H7 (cell line): ENCODE data around the gene NEU4. TPM values are rescaled to one million over a fixed set of nuclear protein-coding genes. Genes with fewer than 3 reads are reported as not detected.
A peak's percentile ranks its signal among the peaks of the same experiment; 100 is the strongest.
"Not testable (repeated sequence)": the region's sequence is repeated elsewhere in the genome, so short reads cannot be mapped to it uniquely, and the experiment has no call there.

Experiments
- DNase-seq: peaks from one replicate; pipeline ENCODE4 v3.0.0; 2012
- H3K27me3 ChIP-seq: 2 replicates; pipeline ENCODE4 v1.6.0; 2011; ENCODE audit warnings: mild to moderate bottlenecking, low read length; ENCODE audit not compliant: control insufficient read depth, insufficient read depth
- H3K36me3 ChIP-seq: replicated peaks from 2 replicates; pipeline ENCODE4 v1.5.1; 2011; ENCODE audit warnings: low read length; ENCODE audit not compliant: control insufficient read depth, insufficient read depth
- H3K4me3 ChIP-seq: 2 replicates; pipeline ENCODE4 v1.5.1; 2011; ENCODE audit warnings: low read depth, mild to moderate bottlenecking, control low read depth, low read length, moderate library complexity; ENCODE audit not compliant: insufficient read depth
- total RNA-seq: library from RNA; depleted of rRNA; stranded (reverse); fragments of >200 nt; shearing (Covaris generic); gene quantifications from 2 replicates; pipeline ENCODE4 v1.2.3, GENCODE V29; 2014

The NEU4 gene
- total RNA-seq, 1 experiment from 2014 or later = not detected

DNA sequence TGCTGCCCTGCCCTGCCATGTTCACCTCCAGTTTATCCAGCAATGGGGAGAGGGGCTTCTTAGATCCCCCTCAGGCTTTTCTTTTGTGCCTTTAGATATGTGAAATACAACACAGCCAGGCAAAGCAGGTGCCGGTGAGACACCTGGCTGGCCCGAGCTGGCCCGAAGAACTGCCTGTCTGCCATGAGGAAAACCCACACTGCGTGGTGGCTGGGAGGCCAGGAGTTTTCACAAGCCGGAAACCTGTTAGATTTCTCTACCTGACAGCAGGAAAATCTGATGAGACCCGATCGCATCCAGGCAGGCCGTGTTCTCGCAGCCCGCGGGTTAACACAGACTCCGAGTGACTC, 38.1 kb upstream of the NEU4 start:
- Histone ChIP-seq H3K36me3 (no peaks in the 10 kb centered on the region), H3K27me3 (no peaks in the 10 kb centered on the region), H3K4me3 (no peak overlapping the region)
- DNase-seq = no peak

DNA sequence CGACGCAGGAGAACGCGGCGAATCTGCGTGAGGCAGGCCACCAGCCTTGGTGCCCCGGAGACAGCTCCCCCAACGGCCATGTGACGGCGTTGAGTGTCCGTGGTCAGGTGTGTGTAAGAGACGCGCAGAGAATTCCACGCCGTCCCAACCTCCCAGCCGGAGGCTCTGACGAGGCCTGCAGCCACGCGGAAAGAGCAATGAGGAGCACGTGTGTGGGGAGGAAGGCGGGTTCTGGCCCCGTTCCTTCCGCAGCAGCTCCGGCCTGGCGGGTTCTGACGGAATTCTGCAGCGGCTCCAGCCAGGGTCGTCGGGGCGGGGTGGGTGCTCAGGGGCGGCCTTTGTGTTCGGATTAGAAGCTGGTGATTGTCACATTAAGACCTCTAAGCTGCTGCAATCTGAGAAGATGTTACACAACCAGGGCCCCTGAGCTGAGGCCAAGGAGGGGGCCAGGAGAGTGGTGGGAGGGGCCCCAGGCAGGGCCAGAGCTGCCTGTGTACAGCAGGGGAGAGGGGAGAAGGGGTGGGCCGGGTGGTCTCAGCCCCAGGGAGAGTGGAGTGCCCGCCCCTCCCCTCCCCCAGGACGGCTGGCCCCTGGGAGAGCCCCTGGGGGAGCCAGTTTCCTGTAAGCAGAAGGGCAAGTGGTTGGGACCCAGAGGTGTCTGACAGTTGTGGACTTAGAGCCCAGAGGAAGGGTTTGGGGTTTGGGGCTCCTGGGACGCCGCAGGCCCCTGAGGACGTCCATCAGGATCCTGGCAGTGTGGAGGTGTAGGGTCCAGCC, 37.5 kb upstream of the NEU4 start:
- no peaks in the 10 kb centered on the region for H3K36me3 ChIP-seq
- no peak overlapping the region for H3K4me3 ChIP-seq
- DNase-seq = peak; percentile 88
- no peaks in the 10 kb centered on the region for H3K27me3 ChIP-seq

DNA sequence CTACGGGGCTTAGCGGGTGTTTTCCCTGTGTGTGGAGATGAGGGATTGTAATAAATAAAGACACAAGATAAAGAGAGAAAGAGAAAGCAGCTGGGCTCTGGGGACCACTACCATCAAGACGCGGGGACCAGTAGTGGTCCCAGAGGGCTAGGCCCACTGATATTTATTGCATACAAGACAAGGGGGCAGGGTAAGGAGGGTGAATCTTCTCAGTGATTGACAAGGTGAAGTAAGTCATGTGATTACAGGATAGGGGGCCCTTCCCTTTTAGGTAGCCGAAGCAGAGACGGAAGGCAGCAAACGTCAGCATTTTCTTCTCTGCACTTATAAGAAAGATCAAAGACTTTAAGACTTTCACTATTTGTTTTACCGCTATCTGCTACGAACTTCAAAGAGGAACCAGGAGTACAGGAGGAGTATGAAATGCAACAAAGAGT, 36.9 kb upstream of the NEU4 start:
- Histone ChIP-seq H3K27me3 (no peaks in the 10 kb centered on the region), H3K4me3 (no peak overlapping the region), H3K36me3 (no peaks in the 10 kb centered on the region)
- DNase-seq = no peak

DNA sequence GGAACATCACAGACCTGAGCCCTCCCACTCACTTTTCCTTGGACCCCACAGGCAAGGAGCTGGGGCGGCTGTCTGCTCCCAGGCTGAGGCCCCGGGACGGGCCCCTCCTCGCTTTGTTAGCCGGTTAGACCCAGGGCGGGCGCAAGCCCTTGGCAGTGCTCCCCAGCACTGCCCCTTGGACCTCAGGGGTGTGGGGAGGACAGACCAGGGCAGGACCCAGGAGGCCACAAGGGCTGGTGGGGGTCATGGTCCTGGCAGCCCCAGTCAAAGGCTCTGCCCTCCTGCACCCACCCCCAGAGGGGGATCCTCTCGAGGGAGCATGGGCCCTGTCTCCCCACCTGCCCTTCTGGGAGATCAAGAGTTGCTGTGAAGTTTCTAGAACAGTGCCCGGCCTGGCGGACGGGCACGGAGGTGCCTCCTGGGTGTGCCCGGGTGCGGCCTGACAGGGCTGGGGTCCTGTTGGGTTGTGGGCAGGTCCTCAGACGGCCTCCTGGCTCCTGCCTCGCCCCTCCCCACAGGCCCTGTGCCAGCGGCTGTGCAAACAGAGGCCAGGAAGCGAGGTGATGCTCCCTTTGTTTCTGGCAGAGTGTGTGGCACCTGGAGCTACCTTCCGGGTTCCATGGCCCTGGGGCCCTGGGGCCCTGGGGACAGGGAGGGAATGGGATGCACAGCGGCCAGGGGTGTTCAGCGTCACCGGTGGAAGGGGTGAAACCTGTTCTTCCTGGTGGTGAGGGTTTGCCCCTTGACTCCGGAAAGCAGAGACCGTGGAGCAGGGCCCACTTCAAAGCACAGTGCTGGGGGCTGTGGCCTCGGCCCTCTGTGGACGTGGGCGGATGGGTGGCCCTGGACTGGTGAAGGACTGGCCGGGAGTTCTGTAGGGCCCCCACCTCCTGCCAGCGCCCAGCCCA, 35.2 kb upstream of the NEU4 start:
- H3K27me3 ChIP-seq = no peaks in the 10 kb centered on the region
- DNase-seq = peak; percentile 63
- no peak overlapping the region for H3K4me3 ChIP-seq
- no peaks in the 10 kb centered on the region for H3K36me3 ChIP-seq

DNA sequence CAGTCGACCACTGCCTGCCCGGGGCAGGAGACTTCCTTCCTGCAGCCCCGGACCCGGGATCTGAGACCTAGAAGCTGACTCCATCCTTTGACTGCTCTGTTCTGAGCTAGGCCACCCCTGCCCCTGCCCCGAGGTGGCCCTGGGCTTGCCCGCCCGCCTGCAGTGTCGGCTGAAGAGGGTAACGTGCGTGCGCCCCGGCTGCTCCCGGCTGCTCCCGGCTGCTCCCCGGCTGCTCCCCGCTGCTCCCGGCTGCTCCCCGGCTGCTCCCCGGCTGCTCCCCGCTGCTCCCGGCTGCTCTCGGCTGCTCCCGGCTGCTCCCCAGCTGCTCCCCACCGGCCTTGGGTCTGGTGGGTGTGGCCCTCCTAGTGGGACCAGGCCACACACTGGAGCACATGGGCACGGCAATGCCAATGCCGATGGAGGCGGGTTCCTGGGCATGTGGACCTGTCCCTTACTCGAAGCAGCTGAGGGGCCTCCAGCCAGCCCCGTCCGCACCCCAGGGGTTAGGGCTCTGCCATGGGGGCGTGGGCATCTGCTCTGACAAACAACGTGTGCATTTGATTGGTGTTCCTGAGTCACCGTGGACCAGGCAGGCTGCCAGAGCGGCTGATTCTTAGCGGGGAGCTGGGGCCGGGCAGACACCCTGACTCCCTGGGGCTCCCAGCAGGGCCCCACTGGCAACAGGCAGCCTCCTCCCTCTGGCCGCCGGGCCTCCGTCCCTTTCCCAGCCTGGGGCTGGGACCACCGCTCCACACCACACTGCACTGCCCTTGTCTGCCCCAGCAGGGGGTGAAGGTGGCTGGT, 34.4 kb upstream of the NEU4 start:
- Histone ChIP-seq H3K27me3 (no peaks in the 10 kb centered on the region), H3K36me3 (no peaks in the 10 kb centered on the region), H3K4me3 (no peak overlapping the region)
- no peak for DNase-seq

DNA sequence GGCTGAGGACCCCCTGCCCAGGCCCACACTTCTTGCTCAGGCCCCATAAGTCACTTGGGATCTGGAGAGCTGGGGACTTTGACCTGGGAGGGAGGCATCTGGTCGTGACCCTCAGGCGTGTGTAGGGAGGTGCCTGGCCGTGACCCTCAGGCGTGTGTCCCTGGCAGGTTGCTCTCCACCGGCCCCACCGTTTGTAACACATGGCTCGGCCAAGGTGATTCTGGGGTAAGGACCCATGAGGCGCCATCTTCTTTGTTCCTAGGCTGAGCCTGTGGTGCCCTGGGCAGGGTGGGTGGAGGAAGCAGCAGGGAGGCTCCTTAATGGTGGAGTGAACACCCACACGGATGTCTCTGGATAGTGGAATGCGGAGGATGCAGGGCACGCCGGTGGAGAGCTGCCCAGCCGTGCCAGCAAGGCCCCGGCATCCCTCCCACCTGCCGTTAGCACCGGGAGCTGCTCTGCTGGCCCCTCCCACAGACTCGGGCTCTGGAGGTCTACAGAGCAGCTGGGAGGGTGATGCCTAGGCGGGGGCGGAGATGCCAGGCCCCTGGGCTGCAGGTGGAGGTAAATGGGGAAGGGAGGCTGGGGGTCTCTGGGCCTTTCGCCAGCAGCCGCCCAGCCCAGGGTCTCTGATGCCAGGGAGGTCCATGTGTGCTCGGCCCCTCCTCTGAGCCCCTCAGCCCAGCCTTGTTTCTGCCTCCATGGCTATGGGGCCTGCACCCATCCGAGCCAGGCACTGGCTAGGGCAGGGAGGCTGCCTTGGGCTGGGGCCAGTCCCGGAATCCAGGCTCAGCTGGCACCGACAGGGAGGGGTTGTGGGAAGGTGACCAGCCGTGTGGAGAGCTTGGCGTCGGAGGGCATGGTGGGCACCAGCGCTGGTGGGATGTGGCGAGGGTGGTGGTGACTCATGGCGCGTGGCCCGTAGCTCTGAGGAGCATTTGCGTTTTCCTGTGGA, 33.5 kb upstream of the NEU4 start:
- Histone ChIP-seq H3K36me3 (no peaks in the 10 kb centered on the region), H3K27me3 (no peaks in the 10 kb centered on the region), H3K4me3 (no peak overlapping the region)
- DNase-seq = peak; percentile 64

DNA sequence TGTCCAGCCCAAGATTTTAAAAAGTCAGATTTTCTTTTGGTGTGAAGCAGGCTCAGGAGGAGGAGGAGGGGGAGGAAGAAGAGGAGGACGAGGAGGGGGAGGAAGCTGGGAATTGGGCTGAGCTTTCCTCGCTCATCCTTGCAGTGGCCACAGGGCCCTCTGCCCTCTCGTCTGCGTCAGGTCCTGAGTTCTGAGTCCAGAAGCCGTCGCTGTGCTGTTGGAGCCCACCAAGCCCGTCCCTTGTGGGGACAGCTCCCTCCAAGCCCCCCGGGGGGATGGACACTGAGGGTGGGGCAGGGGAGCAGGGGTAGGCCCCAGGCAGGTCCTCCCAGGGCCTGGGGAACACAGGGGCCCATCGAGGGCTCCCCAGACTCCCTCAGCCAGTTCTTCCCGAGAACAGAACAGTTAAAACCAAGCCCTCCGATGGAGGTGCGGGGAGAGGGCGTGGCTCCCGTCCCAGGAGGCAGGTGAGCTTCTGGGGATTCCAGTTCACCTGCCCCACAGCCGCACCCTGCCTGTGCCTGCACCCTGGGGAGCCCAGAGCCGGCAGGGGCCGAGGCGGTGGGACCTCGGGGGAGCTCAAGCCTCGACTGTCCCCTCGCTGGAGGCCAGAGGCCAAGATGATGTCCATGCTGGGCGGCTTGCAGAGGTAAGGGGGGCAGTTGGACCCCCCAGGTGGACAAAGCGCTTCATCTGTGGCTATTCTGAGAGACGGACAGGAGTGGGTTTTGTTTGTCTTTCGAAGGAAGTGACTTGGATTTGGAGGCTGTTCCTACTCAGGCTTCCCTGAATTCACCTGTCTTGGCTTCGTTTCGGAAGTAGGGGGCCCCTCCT, 32.4 kb upstream of the NEU4 start, which contains the start of gene GAL3ST2:
TSS of gene GAL3ST2 (plus strand) at position 487 of the 834 bp plus-strand sequence. CDS start at position 621, 134 bp downstream.
- Histone ChIP-seq H3K27me3 (no peaks in the 10 kb centered on the region), H3K4me3 (no peak within 1 kb of the TSS), H3K36me3 (no peaks in the 10 kb centered on the region)
- peak; percentile 68 for DNase-seq

DNA sequence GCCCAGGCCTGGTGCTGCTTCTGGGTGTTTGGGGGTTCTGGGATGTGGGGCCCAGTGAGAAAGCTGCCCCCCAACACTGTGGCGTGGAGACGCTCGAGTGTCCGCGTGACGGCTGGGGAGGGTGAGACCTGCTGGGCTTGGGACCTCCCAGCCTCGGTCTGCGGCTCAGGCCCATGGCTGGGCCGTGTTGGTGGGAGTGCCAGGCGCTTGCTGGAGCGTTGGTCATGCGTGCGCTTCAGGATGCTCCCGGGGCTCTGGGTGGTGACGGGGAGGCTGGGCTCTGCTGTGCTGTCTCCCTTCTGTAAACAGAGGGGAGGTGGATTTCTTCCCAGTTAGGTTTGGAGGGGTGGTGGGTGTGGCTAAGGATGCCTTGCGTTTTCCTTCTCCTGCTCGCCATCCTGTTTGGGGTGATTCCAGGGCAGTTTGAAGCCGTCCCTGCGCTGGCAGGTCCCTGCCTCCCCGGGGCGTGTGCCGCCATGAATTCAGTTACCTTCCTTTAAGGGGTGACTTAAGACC, 31.8 kb upstream of the NEU4 start:
- no peak overlapping the region for H3K4me3 ChIP-seq
- DNase-seq = no peak
- no peaks in the 10 kb centered on the region for H3K27me3 ChIP-seq
- no peaks in the 10 kb centered on the region for H3K36me3 ChIP-seq

DNA sequence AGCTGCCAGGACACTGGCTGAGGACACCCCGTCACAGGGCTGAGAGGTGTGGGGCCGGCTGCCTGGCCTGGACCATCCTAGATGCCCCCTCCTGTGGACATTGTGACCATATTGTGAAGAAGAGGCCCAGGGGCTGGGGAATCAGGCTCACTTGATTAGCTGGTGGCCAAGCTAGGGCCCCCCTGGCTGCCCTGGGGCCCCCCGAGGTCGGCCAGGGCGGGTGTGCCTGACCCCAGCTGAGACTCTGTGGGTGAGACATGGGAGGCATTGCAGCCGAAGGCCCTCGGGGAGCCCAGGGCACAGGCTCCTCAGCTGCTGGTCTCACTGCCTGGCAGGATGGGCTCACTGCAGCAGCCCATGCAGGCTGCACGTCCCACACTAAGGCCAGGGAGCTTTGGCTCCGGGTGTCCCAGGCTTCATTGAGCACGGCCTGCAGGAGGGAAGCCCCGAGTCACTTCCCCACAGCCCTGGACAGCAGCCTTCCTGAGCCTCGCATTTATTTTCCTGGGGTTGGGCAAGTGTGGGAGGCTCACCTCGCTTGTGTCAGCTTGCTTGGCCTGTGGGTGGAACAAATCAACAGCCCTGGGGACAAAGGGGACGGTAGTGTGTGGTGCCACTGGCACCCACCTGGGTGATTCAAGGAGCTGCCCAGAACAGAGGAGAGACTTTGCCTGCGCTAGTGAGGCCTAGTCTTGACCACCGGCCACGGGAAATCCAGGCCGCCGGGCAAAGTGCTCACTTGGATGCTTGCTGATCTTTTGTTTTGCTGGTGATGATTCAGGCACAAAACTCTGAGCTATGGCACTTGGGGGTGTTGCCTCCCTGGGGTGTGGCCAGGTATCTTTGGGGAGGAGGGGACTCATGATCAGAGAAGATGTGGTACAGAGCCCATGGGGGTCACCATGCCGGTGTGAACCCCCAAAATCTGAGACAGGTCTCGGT, 31.0 kb upstream of the NEU4 start:
- H3K36me3 ChIP-seq = no peaks in the 10 kb centered on the region
- DNase-seq = peak; percentile 76
- H3K4me3 ChIP-seq = no peak overlapping the region
- no peaks in the 10 kb centered on the region for H3K27me3 ChIP-seq

DNA sequence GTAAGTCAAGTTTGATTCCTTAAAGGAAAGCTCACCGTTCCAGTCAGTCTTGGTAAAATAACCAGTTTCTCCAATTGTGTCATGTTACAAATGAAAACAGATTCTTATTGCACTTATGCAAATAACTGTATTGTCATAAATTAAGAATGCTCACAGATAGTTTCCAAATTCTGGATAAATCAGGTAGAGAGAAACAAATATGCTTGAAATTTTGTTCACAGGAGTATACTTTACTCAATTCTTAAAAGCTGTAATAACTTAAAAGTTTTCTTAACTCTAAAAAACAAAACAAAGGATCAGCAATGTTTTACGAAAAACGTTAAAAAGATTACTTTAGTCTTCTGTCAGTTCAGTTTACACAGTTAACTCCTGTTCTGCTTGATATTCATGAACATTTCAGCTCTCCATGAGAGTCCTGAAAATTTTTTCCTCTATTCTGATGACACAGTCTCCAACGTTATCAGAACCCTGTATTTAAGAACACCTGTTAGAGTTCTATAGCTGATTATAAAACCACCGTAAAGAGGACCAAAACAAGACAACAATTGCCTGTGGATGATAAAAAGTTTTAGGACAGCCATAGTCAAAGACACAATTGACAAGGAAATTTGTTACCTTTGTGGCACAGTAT, 27.9 kb upstream of the NEU4 start:
- Histone ChIP-seq H3K27me3 (no peaks in the 10 kb centered on the region), H3K36me3 (no peaks in the 10 kb centered on the region), H3K4me3 (no peak overlapping the region)
- no peak for DNase-seq

DNA sequence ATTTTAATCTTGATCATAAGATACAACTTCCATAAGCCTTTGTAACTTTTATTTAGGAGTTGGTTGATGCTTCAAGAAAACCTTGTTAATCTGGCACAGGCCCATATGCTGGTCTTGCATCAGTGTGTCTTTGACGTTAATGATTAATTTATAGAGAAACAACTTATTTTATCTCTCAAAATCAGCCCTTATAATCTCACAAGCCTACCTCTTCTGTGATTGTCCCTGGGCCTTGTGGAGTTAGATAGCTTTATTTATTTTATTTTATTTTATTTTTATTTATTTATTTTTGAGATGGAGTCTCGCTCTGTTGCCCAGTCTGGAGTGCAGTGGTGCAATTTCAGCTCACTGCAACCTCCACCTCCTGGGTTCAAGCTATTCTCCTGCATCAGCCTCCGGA, 26.9 kb upstream of the NEU4 start:
- H3K36me3 ChIP-seq, DNase-seq, H3K4me3 ChIP-seq, H3K27me3 ChIP-seq: not testable (repeated sequence)

DNA sequence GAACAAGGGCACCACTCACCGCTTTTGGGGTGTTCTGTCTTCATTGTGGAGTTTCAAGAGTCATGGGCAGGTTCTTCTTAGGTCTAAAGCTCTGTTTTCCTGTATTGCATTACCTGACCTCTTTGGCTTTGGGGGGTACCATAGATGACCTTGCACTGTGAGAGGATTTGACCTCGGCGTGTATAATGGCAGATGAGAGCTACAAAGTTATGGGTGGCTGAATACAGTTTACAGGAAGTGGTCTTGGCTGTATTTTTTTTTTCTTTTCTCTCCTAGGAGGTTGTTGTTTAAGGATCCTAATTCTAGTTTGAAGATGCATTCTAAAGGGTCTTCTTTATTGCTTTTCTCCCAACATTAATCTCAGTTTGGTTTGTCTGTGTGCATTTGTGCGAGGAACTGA, 20.9 kb upstream of the NEU4 start:
- H3K36me3 ChIP-seq = no peaks in the 10 kb centered on the region
- no peak overlapping the region for H3K4me3 ChIP-seq
- H3K27me3 ChIP-seq = no peaks in the 10 kb centered on the region
- DNase-seq = no peak
